Hepatocyte (in vitro differentiated cells): Measurements from ENCODE around the gene IMMP2L.

ENCODE experiments used
- CTCF ChIP-seq: fragments of 200-600 bp; sonication (generic); IDR thresholded peaks from 2 replicates; pipeline ENCODE4 v1.5.1; 2016; ENCODE audit warnings: antibody characterized with exemption, mild to moderate bottlenecking; ENCODE audit not compliant: poor library complexity
- EZH2 ChIP-seq: fragments of 200-600 bp; sonication (generic); IDR thresholded peaks from 2 replicates; pipeline ENCODE4 v1.6.1; 2016; ENCODE audit warnings: antibody characterized with exemption, mild to moderate bottlenecking, borderline replicate concordance
- EZH2phosphoT487 ChIP-seq: fragments of 200-600 bp; sonication (generic); IDR thresholded peaks from one replicate; pipeline ENCODE4 v1.6.1; 2018; ENCODE audit warnings: antibody characterized with exemption, mild to moderate bottlenecking, low read depth, moderate library complexity; ENCODE audit not compliant: unreplicated experiment, severe bottlenecking

GRCh38 chr7:111138586-111138985, 423.7 kb downstream of the IMMP2L start:
- no peak for TF ChIP-seq CTCF
- TF ChIP-seq EZH2: no peak
- no peak for TF ChIP-seq EZH2phosphoT487
